HepG2 (cell line): ENCODE measurements around the gene OPTN. TPM values are rescaled to one million over a fixed set of nuclear protein-coding genes. Genes with fewer than 3 reads are reported as not detected.
"Not testable (repeated sequence)": the region's sequence is repeated elsewhere in the genome, so short reads cannot be mapped to it uniquely, and the experiment has no call there.

Experiments used
- ATAC-seq: fragments of 200-7000 bp; cut with Tn5 transposase; 3 replicates; pipeline ENCODE4 v1.9.1; 2020; ENCODE audit warnings: mild to moderate bottlenecking, moderate library complexity
- BruUV-seq: library from RNA; stranded (reverse); fragments of 400-500 nt; replicated peaks from 2 replicates; lab custom pipeline; 2021; lab: Mats Ljungman, UMichigan
- CTCF ChIA-PET: fragments of 300-600 bp; formaldehyde crosslinking; extraction: SDS; loops from one replicate; lab custom pipeline; 2021; ENCODE audit warnings: low total read pairs, inconsistent platforms, low intra/inter-chr PET ratio; lab: Yijun Ruan, JAX
- POLR2A ChIA-PET: fragments of 350-600 bp; sonication (Branson Sonifier 250); formaldehyde crosslinking; loops from one replicate; lab custom pipeline; 2020; ENCODE audit warnings: antibody characterized with exemption, inconsistent platforms; lab: Yijun Ruan, JAX
- DNase-seq: peaks from one replicate; pipeline ENCODE4 v3.0.0-alpha.2; 2015; ENCODE audit warnings: low spot score
- FAIRE-seq: peaks from 3 replicates; lab custom pipeline; 2011; peaks lifted over from hg19 to GRCh38; lab: Jason Lieb, UNC
- H2AFZ ChIP-seq: one replicate; pipeline ENCODE4 v1.6.1; 2011; ENCODE audit warnings: low read length, inconsistent platforms
- H3K27ac ChIP-seq: fragments of 300-600 bp; 3 replicates; pipeline ENCODE4 v1.8.0; 2011; ENCODE audit warnings: mixed run types, mild to moderate bottlenecking, mixed read lengths, low read length, inconsistent platforms; ENCODE audit not compliant: insufficient read depth; ENCODE audit errors: extremely low read length
- H3K27me3 ChIP-seq, 2 experiments: fragments of 200-600 bp in 1 of 2; 2 replicates in 1 of 2; 3 replicates in 1 of 2; pipeline versions ENCODE4 v1.6.0 to v1.8.0; 2011; ENCODE audit warnings: low read length in 2 of 2, mild to moderate bottlenecking in 2 of 2, moderate library complexity in 2 of 2, inconsistent platforms in 1 of 2; ENCODE audit not compliant: insufficient read depth in 2 of 2, control insufficient read depth in 1 of 2
- H3K36me3 ChIP-seq, 2 experiments: fragments of 200-600 bp in 1 of 2; replicated peaks in 1 of 2; 2 replicates in 1 of 2; 3 replicates in 1 of 2; pipeline versions ENCODE4 v1.5.1 to v1.8.0; 2011; ENCODE audit warnings: low read length in 2 of 2, inconsistent platforms in 1 of 2; ENCODE audit not compliant: insufficient read depth in 2 of 2, control insufficient read depth in 1 of 2
- H3K4me1 ChIP-seq: 2 replicates; pipeline ENCODE4 v1.5.1; 2012; ENCODE audit warnings: low read length, inconsistent platforms; ENCODE audit not compliant: insufficient read depth
- H3K4me2 ChIP-seq: 2 replicates; pipeline ENCODE4 v1.6.0; 2011; ENCODE audit warnings: low read depth, low read length, inconsistent platforms
- H3K4me3 ChIP-seq, 3 experiments: fragments of 200-600 bp in 1 of 3; sonication (generic), shearing (Covaris generic) in 1 of 3; replicated peaks in 1 of 3; 2 replicates each; pipeline ENCODE4 v1.5.1; 2011 to 2016; ENCODE audit warnings: low read length in 3 of 3, inconsistent platforms in 2 of 3, low read depth in 2 of 3, mild to moderate bottlenecking in 2 of 3, control low read depth in 1 of 3, mixed read lengths in 1 of 3; ENCODE audit not compliant: insufficient read depth in 1 of 3
- H3K79me2 ChIP-seq: one replicate; pipeline ENCODE4 v1.6.1; 2011; ENCODE audit warnings: low read length, inconsistent platforms; ENCODE audit not compliant: insufficient read depth
- H3K9ac ChIP-seq: 2 replicates; pipeline ENCODE4 v1.6.0; 2011; ENCODE audit warnings: mild to moderate bottlenecking, low read depth, low read length, inconsistent platforms; ENCODE audit not compliant: insufficient read depth
- H3K9me3 ChIP-seq: 2 replicates; pipeline ENCODE4 v1.5.1; 2012; ENCODE audit warnings: mild to moderate bottlenecking, low read length
- H4K20me1 ChIP-seq: 2 replicates; pipeline ENCODE4 v1.6.0; 2011; ENCODE audit warnings: inconsistent platforms, mild to moderate bottlenecking, low read length, moderate library complexity; ENCODE audit not compliant: insufficient read depth
- CREB1 ChIP-seq, 2 experiments: fragments of 450-650 bp in 1 of 2; IDR thresholded peaks; 2 replicates each; pipeline ENCODE4 v1.6.1; 2016 to 2017; ENCODE audit warnings: control low read depth in 1 of 2, mild to moderate bottlenecking in 1 of 2, missing compliant biosample characterization in 1 of 2, missing genetic modification characterization in 1 of 2
- FOSL2 ChIP-seq: sonication (generic); formaldehyde crosslinking; IDR thresholded peaks from 2 replicates; pipeline ENCODE4 v1.4.0; 2020; ENCODE audit warnings: missing genetic modification reagents
- HNRNPLL ChIP-seq: fragments of 200-400 bp; formaldehyde crosslinking; IDR thresholded peaks from 2 replicates; pipeline ENCODE4 v1.6.1; 2017; ENCODE audit warnings: mild to moderate bottlenecking, low read depth, low read length; ENCODE audit not compliant: poor library complexity, severe bottlenecking
- RARA ChIP-seq: IDR thresholded peaks from 2 replicates; pipeline ENCODE4 v1.6.1; 2016; ENCODE audit warnings: missing genetic modification reagents, missing compliant biosample characterization
- WGBS: methylation state at CpG from one replicate; pipeline ENCODE4 v1.1.6; 2017; ENCODE audit warnings: low lambda C conversion rate; 5-methylcytosine and 5-hydroxymethylcytosine counted together
- in situ Hi-C: cut with HindIII; loops from 2 replicates; pipeline ENCODE4 v1.10.0; 2017; ENCODE audit warnings: low pct_unique_long_range_greater_than_20kb; ENCODE audit not compliant: extremely low pct_ligation_motif_present
- intact Hi-C: fragments of 100-400 bp; cut with micrococcal nuclease; formaldehyde crosslinking; loops from one replicate; pipeline ENCODE4 v1.10.0; 2022; ENCODE audit not compliant: unreplicated experiment
- polyA plus RNA-seq, 8 experiments: library from polyadenylated mRNA; depleted of rRNA in 3 of 8; stranded (reverse) in 7 of 8; unstranded in 1 of 8; fragments of >200 nt; fragmentation: Illumina TruSeq in 4 of 8; extraction: Trizol in 4 of 8; gene quantifications; 2 replicates each; pipeline versions ENCODE4 v1.2.1 to v1.2.3, GENCODE V29; 2011 to 2016; ENCODE audit warnings: low read depth in 4 of 8, missing spikeins in 1 of 8, mixed read lengths in 1 of 8; ENCODE audit not compliant: insufficient read depth in 1 of 8
- total RNA-seq, 5 experiments: library from RNA; depleted of rRNA; stranded (reverse); fragments of >200 nt; fragmentation: Illumina TruSeq; extraction: Trizol; gene quantifications; 2 replicates each; pipeline ENCODE4 v1.2.3, GENCODE V29; 2016; ENCODE audit warnings: low read depth in 1 of 5

OPTN gene
- total and polyA plus RNA-seq, 2 of the 13 experiments (the other 11 are each of a cell fraction or from before 2014, with no cell fraction given), result 13.4 to 46.6 TPM

- in situ Hi-C loops; H3K9me3 ChIP-seq; POLR2A ChIA-PET; H3K9ac ChIP-seq; H3K79me2 ChIP-seq; ATAC-seq; intact Hi-C loops; H3K4me2 ChIP-seq; FAIRE-seq; H3K27ac ChIP-seq; H3K27me3 ChIP-seq; DNase-seq; H3K36me3 ChIP-seq; H2AFZ ChIP-seq; BruUV-seq; CTCF ChIA-PET; H4K20me1 ChIP-seq; H3K4me3 ChIP-seq; TF ChIP-seq CREB1 (CRISPR knock-in tag; IDR thresholded peaks at IDR 0.05): not testable (repeated sequence)
- 90% methylated on average over 4 of the region's 4 CpGs for WGBS
- peak; percentile 80 for TF ChIP-seq CREB1 (IDR thresholded peaks at IDR 0.05)
- peaks cover 17% of the 10 kb centered on the region for H3K4me1 ChIP-seq
Measured at GRCh38 chr10:13094082-13094481, 5.9 kb upstream of the OPTN start.

GRCh38 chr10:13095094-13095493, 4.9 kb upstream of the OPTN start:
- CTCF ChIA-PET, result no interaction called here
- 3% methylated on average over 3 of the region's 3 CpGs for WGBS

More at GRCh38 chr10:13095094-13095493, 4.9 kb upstream of the OPTN start:
- no peak for TF ChIP-seq HNRNPLL
- peak; percentile 51 for TF ChIP-seq FOSL2 (CRISPR knock-in tag)
- TF ChIP-seq RARA, result peak; percentile 47; the same call in 1 of the 2 replicates
- intact Hi-C loops (no loop called here), in situ Hi-C loops (no loop called here)
- peaks cover 21% of the 10 kb centered on the region for H3K4me1 ChIP-seq
- H3K9me3 ChIP-seq, result no peaks in the 10 kb centered on the region
- H3K79me2 ChIP-seq, result no peaks in the 10 kb centered on the region
- H3K9ac ChIP-seq, result no peak overlapping the region
- ATAC-seq (no peak), DNase-seq (no peak), FAIRE-seq (no peak)
- H3K27ac ChIP-seq, result no peak overlapping the region
- H2AFZ ChIP-seq, result no peak overlapping the region
- no peaks in the 10 kb centered on the region; a peak in 2 of 5 replicates for H3K27me3 ChIP-seq
- no TSS peak for BruUV-seq
- no peak overlapping the region for H3K4me3 ChIP-seq
- POLR2A ChIA-PET, result no interaction called here
- H4K20me1 ChIP-seq, result no peaks in the 10 kb centered on the region
- no peaks in the 10 kb centered on the region for H3K36me3 ChIP-seq
- H3K4me2 ChIP-seq, result no peak overlapping the region
